Activated CD8-positive, alpha-beta memory T cell treated with anti-CD3 and anti-CD28 coated beads, Interleukin-2, amount 50 U/mL, for 48 hours (primary cell): ENCODE data around the gene E2F1.
"Not testable (repeated sequence)": the region's sequence is repeated elsewhere in the genome, so short reads cannot be mapped to it uniquely, and the experiment has no call there.

ENCODE experiments used
- DNase-seq: peaks from one replicate; pipeline ENCODE4 v3.0.0-alpha.2; 2020

E2F1 gene

DNA sequence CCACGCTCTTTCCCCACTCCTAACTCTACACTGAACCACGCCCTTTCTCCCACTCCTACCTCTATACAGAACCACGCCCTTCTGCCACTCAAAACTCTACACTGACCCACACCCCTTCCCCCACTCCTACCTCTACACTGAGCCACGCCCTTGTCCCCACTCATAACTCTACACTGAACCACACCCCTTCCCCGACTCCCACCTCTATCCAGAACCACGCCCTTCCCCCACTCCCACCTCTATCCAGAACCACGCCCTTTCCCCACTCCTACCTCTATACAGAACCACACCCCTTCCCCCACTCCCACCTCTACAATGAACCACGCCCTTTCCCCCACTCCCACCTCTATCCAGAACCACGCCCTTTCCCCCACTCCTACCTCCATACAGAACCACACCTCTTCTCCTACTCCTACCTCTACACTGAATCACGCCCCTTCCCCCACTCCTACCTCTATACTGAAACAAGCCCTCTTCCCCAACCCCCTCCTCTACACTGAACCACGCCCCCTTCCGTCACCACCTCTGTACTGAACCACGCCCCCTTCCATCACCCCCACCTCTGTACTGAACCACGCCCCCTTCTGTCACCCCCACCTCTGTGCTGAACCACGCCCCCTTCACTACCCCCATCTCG lies 23.8 kb upstream of the E2F1 start:
- DNase-seq, result no peak

DNA sequence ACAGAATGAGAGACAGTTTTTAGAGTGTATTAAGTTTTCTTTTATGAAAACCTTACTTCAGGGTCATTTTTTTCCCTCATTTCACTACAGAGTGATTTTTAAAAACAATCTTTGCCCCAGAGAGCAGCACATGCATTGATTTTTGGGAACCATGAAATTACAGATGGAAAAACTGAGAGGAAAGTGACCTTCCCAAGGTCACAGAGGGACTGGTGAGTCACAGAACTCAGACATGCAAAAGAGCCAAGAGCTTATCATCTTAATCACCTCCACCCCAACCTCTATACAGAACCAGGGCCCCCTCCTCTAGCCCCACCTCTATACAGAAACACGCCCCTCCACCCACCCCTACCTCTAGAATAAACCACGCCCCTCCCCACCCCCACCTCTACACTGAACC lies 23.2 kb upstream of the E2F1 start:
- DNase-seq, result no peak

DNA sequence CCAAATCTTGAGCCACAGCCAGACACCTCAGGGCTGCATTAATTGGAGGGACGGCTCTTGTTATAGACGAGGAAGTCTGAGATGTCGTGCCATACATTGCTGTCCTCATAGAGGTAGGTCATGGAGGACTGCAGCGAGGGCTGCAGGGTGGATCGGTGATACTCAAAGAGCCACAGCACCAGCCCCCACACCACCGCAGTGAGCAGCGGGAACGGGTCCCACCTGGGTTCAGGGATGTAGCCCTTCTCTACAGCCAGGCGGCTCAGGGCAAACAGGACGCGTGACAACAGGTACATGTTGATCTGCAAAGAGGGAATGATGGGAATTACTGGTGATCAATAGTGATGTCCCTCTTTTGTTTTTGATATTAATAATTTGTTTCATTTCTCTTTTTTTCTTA lies 21.5 kb upstream of the E2F1 start:
- no peak for DNase-seq

DNA sequence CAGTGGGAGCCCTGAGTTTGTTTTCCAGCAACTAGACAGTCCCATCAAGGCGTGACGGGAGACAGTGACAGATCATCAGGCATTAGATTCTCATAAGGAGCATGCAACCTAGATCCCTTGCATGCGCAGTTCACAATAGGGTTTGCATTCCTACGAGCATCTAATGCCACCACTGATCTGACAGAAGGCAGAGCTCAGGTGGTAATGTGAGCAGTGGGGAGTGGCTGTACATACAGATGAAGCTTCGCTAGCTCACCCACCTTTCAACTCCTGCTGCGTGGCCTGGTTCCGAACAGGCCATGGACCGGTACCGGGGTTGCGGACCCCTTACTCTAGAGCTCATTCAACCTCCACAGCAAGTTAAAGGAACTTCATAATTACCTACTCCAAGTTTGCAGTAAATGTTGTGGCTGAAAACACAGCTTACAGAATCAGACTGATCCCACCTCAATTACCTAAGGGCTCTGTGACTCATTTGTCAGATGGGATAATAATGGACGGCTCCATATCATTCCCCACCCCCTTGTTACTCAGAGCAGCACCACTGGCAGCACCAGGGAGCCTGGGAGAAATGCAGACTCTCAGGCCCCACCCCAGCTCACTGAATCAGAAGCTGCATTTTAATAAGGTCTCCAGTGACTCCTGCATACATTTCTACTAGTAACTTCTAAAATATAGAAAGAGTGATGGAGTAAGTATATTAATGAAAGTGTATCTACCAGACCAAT lies 18.2 kb upstream of the E2F1 start:
- DNase-seq, result no peak

DNA sequence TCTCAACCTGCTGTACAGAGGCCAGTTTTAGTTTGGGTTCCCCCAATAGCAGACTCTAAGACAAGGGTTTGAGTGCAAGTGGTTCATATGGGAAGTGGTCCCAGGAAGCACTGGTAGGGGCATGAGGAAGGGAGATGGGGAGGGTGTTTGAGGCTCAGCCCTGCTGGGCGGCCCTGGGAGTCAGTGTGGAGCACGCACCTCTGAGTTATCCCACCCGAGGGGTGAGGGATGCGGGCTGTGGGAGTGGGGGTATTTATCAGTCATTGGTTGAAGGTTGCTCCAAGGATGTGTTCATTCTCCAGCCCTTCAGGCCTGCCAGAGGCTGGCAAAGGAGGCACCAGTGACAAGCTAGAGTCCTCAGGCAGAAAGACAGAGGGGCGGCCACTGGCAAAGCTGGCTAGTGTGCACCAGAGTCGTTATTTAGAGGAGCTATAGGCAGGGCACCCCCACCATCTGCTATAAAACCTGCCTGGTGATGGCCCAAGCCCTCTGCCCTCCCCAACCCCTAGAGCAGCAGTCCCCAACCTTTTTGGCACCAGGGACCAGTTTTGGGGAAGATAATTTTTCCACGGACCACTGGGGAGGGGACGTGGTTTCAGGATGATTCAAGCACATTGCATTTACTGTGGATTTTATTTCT lies 17.4 kb upstream of the E2F1 start:
- no peak for DNase-seq

DNA sequence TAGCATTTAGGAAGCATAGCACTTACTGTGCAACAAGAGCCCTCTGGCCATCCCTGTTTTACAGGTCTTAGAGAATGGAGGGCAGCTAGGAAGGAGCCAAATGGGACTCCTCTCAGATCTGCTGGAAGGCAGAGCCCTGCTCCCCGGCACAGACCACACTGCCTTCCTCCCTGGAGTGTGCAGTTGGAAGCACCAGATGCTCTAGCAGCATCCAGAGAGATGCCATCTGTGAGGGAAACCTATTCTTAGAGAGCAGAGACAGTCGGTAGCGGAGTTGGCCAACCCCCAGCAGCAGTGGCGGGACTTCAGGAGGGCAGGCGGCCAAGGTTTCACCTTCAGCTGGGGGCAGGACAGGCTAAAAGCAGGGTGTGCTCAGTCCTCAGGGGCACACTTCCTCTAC lies 16.7 kb upstream of the E2F1 start:
- no peak for DNase-seq

DNA sequence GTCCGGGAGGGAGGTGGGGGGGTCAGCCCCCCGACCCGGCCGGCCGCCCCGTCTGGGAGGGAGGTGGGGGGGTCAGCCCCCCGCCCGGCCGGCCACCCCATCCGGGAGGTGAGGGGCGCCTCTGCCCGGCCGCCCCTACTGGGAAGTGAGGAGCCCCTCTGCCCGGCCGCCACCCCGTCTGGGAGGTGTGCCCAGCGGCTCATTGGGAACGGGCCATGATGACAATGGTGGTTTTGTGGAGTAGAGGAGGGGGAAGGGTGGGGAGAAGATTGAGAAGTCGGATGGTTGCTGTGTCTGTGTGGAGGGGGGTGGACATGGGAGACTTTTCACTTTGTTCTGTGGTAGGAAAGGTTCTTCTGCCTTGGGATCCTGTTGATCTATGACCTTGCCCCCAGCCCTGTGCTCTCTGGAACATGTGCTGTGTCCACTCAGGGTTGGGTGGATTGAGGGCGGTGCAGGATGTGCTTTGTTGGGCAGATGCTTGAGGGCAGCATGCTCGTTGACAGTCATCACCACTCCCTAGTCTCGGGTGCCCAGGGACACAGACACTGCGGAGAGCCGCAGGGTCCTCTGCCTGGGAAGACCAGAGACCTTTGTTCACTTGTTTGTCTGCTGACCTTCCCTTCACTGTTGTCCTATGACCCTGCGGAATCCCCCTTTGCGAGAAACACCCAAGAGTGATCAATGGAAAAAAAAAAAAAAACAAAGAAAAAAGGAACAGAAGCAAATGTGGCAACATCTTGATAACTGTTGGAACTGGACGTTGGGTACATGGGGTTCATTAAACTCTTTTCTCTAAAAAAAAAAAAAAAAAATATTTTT lies 15.7 kb upstream of the E2F1 start:
- no peak for DNase-seq

DNA sequence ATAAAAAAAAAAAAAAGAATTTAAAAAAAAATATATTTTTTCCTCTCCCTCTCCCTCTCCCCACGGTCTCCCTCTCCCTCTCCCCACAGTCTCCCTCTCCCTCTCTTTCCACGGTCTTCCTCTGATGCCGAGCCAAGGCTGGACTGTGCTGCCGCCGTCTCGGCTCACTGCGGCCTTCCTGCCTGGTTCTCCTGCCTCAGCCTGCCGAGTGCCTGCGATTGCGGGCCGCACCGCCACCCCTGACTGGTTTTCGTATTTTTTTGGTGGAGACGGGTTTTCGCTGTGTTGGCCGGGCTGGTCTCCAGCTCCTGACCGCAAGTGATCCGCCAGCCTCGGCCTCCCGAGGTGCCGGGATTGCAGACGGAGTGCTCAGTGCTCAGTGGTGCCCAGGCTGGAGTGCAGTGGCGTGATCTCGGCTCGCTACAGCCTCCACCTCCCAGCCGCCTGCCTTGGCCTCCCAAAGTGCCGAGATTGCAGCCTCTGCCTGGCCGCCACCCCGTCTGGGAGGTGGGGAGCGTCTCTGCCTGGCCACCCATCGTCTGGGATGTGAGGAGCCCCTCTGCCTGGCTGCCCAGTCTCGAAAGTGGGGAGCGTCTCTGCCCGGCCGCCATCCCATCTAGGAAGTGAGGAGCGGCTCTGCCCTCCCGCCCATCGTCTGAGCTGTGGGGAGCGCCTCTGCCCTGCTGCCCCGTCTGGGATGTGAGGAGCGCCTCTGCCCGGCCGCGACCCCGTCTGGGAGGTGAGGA lies 14.7 kb upstream of the E2F1 start:
- DNase-seq, result not testable (repeated sequence)

DNA sequence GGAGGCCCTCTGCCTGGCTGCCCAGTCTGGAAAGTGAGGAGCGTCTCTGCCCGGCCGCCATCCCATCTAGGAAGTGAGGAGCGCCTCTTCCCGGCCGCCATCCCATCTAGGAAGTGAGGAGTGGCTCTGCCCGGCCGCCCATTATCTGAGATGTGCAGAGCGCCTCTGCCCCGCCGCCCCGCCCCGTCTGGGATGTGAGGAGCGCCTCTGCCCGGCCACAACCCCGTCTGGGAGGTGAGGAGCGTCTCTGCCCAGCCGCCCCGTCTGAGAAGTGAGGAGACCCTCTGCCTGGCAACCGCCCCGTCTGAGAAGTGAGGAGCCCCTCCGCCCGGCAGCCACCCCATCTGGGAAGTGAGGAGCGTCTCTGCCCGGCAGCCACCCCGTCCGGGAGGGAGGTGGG lies 12.8 kb upstream of the E2F1 start:
- not testable (repeated sequence) for DNase-seq

DNA sequence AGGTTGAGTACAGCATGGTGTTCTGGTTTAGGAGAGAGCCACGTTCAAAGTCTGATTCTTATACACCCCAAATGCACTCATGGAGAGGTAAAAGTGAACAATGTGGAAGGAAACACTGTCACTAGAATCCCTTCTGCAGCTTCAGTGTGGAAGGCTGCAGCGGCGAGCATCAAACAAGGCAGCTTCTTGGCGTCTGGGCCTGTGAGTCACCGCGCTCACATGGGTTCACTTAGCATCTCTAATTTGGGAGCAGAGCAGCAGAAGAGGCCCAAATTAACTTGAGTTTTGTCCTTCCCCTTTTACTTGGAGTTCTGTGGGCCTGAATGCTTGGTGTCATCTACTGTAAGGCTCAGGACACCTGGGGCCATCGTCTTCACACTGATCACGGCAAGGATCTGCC lies 10.9 kb upstream of the E2F1 start:
- no peak for DNase-seq

DNA sequence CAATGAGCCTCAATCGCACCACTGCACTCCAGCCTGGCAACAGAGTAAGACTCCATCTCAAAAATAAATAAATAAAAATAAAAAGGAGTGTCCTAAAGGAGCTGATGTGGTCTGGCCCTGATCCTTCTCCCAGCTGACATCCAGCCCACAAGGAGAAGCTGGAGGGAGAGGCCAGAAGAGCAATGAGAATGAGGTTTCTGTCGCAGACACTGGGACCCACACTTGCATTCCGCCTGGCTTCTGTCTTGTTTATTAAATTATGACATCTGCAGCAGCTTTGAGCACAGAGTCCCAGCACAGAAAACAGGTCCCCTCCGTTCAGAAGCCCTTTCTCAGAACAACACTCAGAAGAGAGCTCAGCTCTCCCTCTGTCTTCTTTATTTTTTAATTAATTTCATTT lies 10.3 kb upstream of the E2F1 start:
- DNase-seq, result no peak

DNA sequence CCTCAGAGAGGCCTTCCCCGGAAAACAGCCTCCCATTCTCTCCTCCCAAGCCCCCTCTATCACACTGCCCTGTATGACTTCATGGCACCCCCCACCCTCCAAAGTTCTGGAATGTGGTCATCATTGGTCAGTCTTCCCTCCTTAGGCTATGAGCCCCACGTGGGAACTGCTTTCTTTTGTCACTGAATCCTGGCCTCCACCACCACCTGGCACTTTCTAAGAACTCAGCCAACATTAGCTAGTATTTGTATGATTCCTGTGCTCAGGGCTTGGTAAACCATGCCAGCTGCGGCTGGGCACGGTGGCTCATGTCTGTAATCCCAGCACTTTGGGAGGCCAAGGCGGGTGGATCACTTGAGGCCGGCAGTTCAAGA lies 8.4 kb upstream of the E2F1 start:
- DNase-seq, result no peak

DNA sequence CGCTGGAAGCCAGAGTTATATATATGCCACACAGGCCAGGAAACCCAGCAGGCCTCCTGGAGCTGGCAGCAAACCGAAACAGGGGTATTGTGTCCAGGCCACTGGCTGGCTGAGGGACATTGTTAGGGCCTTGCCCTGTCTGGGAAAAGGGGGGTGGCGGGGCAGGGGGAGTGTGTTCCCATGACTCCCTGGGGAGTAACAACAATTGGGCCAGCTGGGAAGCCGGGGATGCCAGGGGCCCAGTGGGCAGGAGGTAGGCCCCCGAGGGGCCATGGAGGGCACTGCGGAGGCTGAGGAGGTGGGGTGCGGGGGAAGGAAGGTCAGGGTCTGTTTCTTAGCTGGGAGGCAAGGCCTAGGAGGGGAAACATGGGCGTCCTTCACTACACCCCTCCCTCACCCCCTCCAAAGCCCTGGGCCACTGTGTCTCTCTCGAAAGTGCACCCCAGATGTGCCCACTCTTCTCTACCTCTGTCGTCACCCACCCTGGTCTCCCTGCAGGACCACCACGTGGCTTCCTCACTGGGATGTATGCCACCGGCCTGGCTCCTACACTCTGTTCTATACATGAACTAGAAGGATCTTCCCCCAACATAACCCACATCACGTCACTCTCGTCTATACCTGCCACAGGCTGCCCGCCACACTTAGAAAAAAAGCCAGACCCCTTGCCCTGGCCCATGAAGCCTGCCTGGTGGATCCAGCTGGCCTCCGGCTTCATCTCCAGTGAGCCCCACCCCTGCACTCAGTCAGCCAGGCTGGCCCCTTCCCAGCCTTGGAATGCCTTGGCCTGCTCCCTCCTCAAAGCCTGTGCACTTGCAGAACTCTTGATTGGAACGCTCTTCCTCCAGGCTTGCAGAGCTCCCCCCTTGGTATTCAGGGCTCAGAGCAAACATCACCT lies 7.8 kb upstream of the E2F1 start:
- DNase-seq, result no peak

DNA sequence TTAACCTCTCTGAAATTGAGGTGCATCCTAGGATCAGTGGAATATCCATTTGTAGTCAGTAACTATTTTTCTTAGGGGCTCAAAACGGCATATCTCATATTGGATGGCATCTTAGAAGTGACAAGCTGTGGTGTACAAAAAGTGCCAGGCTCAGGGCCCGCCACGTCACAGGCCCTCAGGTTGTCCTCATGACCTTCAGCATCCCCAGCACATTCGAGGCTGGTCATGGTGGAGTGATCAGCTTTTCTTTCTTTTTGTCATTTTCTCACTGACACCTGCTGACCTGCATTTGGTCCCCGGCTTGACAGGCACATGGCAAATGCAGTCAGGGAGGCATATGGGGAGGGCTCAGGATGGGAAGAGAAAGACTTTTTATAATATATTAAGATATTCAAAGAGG lies 7.1 kb upstream of the E2F1 start:
- DNase-seq, result no peak

DNA sequence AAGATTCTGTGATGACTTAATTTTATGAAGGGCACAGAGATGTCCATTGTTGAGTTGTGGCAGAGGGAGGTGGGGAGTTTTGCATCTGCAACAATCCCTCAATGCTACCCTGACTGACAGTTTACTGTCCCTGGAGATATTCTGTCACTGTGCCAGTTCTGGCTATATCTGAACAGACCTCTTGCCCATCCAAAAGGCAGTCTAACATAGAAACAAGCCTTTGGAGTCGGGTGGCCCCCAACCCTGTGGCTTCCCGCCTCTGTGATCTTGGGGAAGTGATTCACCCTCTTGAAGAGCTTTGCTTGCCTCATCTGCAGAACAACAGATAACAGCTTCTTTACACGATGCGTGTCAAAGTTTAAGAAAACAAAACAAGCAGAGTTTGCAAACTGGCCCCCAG lies 3.8 kb upstream of the E2F1 start:
- peak; percentile 78 for DNase-seq

DNA sequence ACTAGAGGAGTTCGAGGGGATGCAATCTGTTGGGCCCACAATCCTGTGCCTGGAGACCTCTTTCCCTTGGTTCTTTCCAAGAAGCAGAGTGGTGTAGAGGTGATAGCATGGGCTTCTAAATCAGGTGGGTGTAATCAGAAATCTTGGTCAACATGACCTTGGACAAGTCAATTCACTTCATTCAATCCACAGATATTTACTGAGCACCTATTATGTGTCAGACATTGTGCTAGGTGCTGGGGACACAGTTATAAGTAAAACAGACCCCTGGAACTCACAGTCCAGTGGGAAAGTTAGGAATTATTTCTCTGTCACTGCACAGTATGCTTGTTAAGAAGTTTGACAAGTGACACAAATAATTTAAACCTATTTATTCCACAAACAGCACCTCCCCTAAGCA lies 3.3 kb upstream of the E2F1 start:
- no peak for DNase-seq

DNA sequence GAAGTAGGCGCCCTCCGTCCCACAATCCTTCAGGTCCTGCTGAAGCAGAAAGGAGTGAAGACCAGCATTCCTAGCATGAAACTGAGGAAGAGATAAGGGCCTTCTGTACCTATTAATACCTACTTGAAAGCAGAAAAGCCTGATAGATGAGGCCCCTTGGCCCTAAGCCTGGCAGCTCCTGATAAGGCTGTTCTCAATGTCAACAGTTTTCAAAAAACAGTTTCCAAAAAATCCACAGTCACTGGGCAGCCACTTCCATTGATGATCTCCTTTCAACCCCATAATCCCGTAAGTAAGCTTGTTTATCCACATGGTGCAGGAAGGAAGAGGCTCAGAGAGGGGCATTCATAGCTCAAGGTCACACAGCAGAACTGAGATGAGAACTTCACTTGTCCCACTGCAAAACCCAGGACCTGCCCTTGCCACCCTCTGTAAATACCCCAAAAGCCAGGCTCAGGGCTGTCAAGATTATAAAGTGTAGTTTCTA lies 2.8 kb upstream of the E2F1 start:
- DNase-seq, result no peak

DNA sequence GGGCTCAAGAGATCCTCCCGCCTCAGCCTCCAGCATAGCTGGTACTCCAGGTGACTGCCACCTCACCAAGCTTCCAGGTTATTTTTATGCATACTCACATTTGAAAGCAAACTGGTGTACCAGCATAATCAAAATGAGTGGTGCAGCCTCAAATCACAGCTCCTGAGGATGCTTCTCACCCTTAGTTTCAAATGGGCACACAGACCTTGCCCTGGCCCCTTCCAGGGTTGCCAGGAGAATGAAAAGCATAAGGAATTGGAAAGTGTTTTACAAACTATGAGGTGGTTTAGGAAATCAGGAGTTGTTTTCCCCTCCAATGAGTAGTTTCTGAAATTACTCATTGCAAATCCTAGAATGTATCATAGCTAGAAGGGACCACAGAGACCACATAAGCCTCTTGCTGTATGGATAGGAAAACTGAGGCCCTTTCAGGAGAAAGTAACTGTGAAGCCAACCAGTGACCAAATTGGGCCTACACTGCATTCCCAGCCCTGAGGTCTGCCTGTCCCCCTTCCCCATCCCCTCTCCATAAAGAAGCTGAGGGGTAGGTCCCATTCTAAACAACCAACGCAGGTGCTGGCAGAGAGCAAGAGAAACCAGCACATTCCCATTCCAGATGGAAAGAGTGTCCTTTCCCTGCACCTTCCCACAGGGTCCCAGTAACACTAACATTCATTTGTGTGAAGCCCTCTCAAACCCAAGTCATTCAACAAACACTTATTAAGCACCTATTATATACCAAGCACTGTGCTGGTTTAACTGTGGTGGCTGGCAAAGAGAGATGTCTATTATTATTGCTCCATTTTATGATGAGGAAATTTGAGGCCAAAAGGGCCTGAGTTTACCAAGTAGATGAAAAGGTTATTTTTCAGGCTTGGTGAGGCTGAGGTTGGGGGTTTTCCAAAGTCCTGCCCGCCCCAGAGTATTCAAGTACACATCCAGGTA lies 2.1 kb upstream of the E2F1 start:
- DNase-seq, result no peak

DNA sequence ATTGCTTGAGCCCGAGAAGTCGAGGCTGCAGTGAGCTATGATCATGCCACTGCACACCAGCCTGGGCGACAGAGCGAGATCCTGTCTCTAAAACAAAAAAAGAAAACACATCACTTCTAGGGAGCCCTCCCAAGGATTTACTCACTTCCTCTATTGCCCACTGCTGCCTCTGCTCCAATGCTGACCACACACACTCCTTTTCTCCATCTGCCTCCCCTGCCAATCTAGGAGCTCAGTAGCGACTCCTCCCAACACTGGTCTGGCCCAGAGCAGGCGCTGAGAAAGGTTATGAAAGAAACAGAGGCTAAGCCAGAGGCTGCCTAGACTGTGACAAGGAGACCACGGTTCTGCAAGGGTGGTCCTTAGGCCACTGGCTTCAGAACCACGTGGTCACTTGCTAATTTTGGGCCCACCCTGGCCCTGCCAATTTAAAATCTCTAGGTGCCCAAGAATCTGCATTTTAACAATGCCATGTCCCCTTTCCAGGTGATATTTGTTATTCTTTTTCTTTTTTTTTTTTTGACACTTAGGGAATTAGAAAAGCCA lies 1.3 kb upstream of the E2F1 start:
- DNase-seq, result no peak

DNA sequence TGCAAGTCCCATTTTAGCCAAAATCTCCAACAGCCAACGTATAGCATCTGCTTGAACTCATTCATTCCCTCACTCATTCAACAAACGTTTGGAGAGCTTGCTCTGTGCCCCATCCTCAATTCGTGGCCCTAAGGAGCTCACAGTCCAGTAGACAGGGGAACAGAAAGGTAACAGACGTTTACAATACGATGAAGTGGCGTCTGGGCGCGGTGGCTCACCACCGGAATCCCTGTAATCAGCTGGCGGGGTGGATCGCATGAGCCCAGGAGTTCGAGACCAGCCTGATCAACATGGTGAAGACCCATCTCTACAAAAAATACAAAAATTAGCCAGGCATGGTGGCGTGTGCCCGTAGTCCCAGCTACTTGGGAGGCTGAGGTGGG lies 790 bp upstream of the E2F1 start:
- no peak for DNase-seq
